GM12874 (cell line): ENCODE measurements around the gene PTPRN2.

ENCODE experiments used
- TF ChIP-seq, protein P1 (sequence below): IDR thresholded peaks from 2 replicates; pipeline ENCODE4 v1.5.1; 2011; ENCODE audit warnings: low read depth, mild to moderate bottlenecking, control low read depth, low read length, moderate library complexity; ENCODE audit not compliant: insufficient read depth

The PTPRN2 gene

DNA sequence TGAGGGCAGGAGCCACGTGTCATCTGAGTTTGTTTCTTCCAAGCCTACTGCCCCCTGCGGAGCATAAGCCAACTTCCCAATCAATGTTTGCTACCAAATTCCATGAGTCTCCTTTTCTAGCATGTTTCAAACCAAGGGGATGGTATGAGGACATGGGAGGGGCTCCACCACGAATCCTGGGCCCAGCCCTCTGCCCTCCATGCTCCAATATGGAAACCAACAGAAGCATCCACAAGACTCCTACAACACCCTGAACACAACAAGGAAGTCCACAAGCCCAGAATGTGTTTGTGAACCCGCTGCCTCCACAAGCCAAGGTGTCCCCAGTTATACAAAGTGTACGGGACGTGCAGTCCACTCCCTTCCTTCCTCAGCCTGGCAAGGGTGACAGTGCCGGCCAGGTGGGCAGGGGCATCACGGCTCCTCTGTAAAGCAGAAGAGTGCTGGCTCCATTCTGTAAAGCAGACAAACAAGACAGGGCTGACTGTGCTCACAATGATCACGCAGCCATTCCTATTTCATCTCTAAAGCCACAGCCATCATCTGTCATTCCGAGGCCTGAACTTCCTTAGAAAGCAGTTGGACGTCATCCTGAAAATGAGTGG is 466.1 kb downstream of the PTPRN2 start:
- TF ChIP-seq, protein P1, sequence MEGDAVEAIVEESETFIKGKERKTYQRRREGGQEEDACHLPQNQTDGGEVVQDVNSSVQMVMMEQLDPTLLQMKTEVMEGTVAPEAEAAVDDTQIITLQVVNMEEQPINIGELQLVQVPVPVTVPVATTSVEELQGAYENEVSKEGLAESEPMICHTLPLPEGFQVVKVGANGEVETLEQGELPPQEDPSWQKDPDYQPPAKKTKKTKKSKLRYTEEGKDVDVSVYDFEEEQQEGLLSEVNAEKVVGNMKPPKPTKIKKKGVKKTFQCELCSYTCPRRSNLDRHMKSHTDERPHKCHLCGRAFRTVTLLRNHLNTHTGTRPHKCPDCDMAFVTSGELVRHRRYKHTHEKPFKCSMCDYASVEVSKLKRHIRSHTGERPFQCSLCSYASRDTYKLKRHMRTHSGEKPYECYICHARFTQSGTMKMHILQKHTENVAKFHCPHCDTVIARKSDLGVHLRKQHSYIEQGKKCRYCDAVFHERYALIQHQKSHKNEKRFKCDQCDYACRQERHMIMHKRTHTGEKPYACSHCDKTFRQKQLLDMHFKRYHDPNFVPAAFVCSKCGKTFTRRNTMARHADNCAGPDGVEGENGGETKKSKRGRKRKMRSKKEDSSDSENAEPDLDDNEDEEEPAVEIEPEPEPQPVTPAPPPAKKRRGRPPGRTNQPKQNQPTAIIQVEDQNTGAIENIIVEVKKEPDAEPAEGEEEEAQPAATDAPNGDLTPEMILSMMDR: no peak

DNA sequence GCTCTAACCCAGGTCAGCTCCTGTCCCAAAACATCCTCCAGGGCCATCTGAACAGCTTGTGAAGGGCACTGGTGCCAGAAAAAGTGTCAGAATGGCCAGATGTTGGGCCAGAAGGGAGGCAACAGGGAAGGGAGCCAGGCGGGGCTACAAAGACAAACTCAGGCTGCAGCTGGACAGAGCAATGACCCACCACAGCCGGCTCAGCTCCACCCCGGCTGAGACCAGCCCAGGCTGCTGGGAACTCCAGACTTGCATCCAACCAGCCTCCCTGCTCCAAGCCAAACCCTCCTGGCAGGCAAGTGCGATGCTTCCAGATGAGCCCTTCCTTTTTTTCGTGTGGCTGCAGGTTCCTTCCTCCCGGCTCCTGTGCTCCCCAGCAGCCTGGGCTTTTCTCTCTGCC is 466.9 kb downstream of the PTPRN2 start:
- TF ChIP-seq, protein P1: no peak

- TF ChIP-seq, protein P1: no peak
Measured at GRCh38 chr7:158120316-158120715, 467.3 kb downstream of the PTPRN2 start.

DNA sequence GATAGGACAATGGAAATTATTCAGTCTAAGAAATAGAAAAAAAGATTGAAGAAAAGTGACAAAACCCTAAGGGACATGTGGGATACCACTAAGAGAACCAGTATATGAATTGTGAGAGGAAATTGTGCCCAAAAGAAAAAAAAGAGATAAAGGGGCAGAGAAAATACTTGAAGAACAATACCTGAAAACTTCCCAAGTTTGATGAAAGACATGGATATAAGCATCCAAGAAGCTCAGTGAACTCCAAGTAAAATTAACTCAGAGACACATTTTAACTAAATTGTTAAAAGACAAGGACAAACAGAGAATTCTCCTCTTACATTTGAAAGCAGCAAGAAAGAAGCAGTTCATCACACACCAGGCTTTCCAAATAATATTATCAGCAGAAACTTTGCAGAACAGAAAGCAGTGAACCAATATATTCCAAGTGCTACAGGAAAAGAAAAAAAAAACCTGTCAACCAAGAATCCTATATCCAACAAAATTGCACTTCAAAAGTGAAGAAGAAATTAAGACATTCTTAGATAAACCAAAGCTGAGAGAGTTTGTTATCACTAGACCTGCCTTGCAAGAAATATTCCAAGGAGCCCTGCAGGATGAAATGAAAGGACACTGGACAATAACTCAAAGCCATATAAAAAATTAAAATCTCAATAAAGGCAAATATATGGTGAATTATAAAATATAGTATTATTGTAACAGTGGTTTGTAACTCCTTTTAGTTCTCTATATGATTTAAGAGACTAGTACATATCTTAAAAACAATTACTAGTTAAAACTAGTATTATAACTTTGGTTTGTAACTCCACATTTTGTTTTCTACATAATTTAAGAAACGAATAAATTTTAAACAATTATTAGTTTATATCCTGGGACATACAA is 470.0 kb downstream of the PTPRN2 start:
- TF ChIP-seq, protein P1: no peak

- TF ChIP-seq, protein P1: no peak
Measured at GRCh38 chr7:158116235-158116634, 471.4 kb downstream of the PTPRN2 start.

DNA sequence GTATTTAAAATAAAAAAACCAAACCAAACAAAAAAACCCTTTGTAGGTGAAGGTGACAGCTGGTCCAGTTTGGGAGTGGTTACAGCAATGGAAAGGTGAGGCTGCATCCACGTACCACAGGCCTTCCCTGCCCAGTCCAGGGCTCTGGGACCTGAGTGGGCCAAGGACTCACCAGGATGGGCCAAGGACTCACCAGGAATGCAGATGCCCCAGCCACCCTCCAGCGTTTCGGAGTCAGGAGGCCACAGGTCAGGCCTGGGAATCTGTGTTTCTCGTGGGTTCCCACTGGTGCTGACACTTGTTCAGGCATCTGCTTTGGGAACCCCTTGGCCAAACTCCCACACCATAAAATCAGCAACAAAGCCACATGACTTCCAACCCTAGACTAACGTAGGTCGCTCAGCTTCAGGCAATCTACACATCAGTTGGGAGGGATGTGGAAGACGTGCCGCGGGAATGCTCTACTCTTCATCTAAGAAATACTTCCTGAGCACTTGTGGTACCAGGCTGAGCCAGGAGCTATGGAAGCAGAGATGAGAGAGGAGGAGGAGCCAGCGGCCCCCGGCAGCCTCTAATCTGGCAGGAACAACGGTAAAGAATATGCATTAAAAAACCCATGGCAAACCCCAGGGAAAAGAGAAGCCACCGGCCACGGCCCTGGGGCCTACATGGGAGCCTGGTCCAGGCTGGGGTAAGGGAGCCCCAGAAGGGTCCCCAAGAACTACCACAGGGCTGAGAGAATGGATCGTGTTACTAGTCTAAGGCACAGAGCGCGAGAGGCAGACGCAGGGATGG is 473.4 kb downstream of the PTPRN2 start:
- TF ChIP-seq, protein P1: no peak

- TF ChIP-seq, protein P1: no peak
Measured at GRCh38 chr7:158113321-158114025, 474.1 kb downstream of the PTPRN2 start.
